Measurements from ENCODE around the gene TNXB.
A peak's percentile ranks its signal among the peaks of the same experiment; 100 is the strongest.
"Not testable (repeated sequence)": the region's sequence is repeated elsewhere in the genome, so short reads cannot be mapped to it uniquely, and the experiment has no call there.

TNXB gene

DNA sequence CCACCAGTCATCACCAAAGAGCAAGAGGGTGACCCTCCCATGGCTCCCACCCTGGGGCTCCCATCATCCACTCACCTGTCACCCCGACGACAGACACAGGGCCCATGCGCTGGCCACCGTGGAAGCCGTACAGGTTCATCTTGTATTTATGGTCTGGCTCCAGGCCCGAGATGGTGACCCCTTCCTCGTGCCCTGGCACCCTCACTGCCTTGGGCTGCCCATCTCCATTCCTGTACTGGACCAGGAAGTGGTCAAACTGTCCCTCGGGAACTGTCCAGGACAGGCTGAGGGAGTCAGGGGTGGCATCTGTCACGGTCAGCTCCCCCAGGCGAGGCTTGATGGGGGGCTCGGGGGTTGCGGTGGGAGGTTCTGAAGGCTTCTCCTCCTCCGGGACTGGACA, 40.8 kb downstream of the TNXB start:
- not testable (repeated sequence) for H3K9me3 ChIP-seq (replicated peaks in 1 of 2; ENCODE audit: control insufficient read depth in 2 of 2, insufficient read depth in 1 of 2, low read depth in 1 of 2, low read length in 2 of 2); H2BK15ac ChIP-seq (ENCODE audit: low read length); H4K91ac ChIP-seq (ENCODE audit: low read depth, low read length, poor library complexity); H3K79me1 ChIP-seq (ENCODE audit: low read depth, low read length); H3K27ac ChIP-seq (replicated peaks; ENCODE audit: low read length); DNase-seq (ENCODE audit: low spot score); H2AFZ ChIP-seq (ENCODE audit: low read length); H3K14ac ChIP-seq (ENCODE audit: low read length); H3K4ac ChIP-seq (ENCODE audit: low read length); H2BK12ac ChIP-seq (ENCODE audit: low read length); H3K9ac ChIP-seq (ENCODE audit: low read depth, low read length, poor library complexity); H2AK5ac ChIP-seq (ENCODE audit: low read depth, low read length); H3K18ac ChIP-seq (ENCODE audit: low read length); H3K4me2 ChIP-seq (ENCODE audit: insufficient read depth, low read length, poor library complexity, severe bottlenecking); H2BK120ac ChIP-seq (ENCODE audit: low read depth, low read length); H3K36me3 ChIP-seq (replicated peaks in 1 of 2; ENCODE audit: control insufficient read depth in 2 of 2, insufficient read depth in 2 of 2, low read length in 2 of 2); H3K23ac ChIP-seq (ENCODE audit: low read depth, low read length, poor library complexity); H4K8ac ChIP-seq (ENCODE audit: low read depth, low read length); H2BK5ac ChIP-seq (ENCODE audit: low read length); H3K4me3 ChIP-seq (ENCODE audit: low read length in 2 of 2)
- H3K27me3 ChIP-seq (ENCODE audit: control insufficient read depth in 3 of 3, insufficient read depth in 3 of 3, low read depth in 1 of 3, low read length in 3 of 3): peaks cover 0 to 21% (median 0%) of the 10 kb centered on the region in 3 experiments
- no CpG with 5 or more reads among the region's 13 CpGs for WGBS, 2 donors (ENCODE audit: extremely low coverage in 2 of 2, insufficient read length in 2 of 2, insufficient replicate concordance in 1 of 2)
- peaks cover 0 to 13% of the 10 kb centered on the region in 2 donors for H3K4me1 ChIP-seq (ENCODE audit: control insufficient read depth in 2 of 2, insufficient read depth in 1 of 2, low read depth in 1 of 2, low read length in 2 of 2)

DNA sequence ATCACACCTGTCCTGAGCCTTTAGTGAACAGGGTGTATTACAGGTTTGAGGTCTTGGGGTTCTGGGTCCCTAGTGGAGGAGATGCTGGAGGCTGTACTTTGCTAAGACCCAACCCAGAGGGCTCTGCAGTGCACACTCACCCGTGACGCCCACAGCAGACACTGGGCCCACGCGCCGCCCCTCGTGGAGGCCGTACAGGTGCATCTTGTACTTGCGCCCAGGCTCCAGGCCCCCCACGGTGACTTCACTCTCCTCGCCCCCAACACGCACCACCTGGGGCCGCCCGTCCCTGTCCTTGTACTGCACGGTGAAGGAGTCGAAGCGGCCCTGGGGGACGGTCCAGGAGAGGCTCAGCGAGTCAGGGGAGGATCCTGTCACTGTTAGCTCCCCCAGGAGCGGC, 41.6 kb downstream of the TNXB start:
- H3K14ac ChIP-seq (ENCODE audit: low read length); H3K18ac ChIP-seq (ENCODE audit: low read length); H3K9me3 ChIP-seq (replicated peaks in 1 of 2; ENCODE audit: control insufficient read depth in 2 of 2, insufficient read depth in 1 of 2, low read depth in 1 of 2, low read length in 2 of 2); H3K4me2 ChIP-seq (ENCODE audit: insufficient read depth, low read length, poor library complexity, severe bottlenecking); H2BK12ac ChIP-seq (ENCODE audit: low read length); H2BK5ac ChIP-seq (ENCODE audit: low read length); H2AK5ac ChIP-seq (ENCODE audit: low read depth, low read length); H3K4me3 ChIP-seq (ENCODE audit: low read length in 2 of 2); H3K79me1 ChIP-seq (ENCODE audit: low read depth, low read length); H4K8ac ChIP-seq (ENCODE audit: low read depth, low read length); H2BK15ac ChIP-seq (ENCODE audit: low read length); H3K4ac ChIP-seq (ENCODE audit: low read length); H4K91ac ChIP-seq (ENCODE audit: low read depth, low read length, poor library complexity); H2AFZ ChIP-seq (ENCODE audit: low read length); H3K23ac ChIP-seq (ENCODE audit: low read depth, low read length, poor library complexity); H3K27ac ChIP-seq (replicated peaks; ENCODE audit: low read length); H3K4me1 ChIP-seq (ENCODE audit: control insufficient read depth in 2 of 2, insufficient read depth in 1 of 2, low read depth in 1 of 2, low read length in 2 of 2); H2BK120ac ChIP-seq (ENCODE audit: low read depth, low read length); H3K9ac ChIP-seq (ENCODE audit: low read depth, low read length, poor library complexity); DNase-seq (ENCODE audit: low spot score); H3K36me3 ChIP-seq (replicated peaks in 1 of 2; ENCODE audit: control insufficient read depth in 2 of 2, insufficient read depth in 2 of 2, low read length in 2 of 2): not testable (repeated sequence)
- H3K27me3 ChIP-seq (ENCODE audit: control insufficient read depth in 3 of 3, insufficient read depth in 3 of 3, low read depth in 1 of 3, low read length in 3 of 3): peaks cover 0 to 17% (median 0%) of the 10 kb centered on the region in 3 experiments
- no CpG with 5 or more reads among the region's 19 CpGs for WGBS, 2 donors (ENCODE audit: extremely low coverage in 2 of 2, insufficient read length in 2 of 2, insufficient replicate concordance in 1 of 2)

DNA sequence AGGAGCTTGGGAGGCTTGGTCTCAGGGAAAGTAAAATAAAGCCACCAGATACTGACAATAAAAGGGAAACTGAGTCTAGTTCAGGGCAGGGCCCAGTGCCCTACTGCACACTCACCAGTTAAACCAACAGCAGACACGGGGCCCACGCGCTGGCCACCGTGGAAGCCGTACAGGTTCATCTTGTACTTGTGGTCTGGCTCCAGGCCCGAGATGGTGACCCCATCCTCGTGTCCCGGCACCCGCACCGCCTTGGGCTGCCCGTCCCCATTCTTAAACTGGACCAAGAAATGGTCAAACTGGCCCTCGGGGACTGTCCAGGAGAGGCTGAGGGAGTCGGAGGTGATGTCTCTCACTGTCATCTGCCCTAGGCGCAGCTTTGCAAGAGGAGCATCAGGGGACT, 44.4 kb downstream of the TNXB start:
- Histone ChIP-seq H3K27ac (replicated peaks; ENCODE audit: low read length) (no peak overlapping the region), H3K9me3 (replicated peaks in 1 of 2; ENCODE audit: control insufficient read depth in 2 of 2, insufficient read depth in 1 of 2, low read depth in 1 of 2, low read length in 2 of 2) (no peaks in the 10 kb centered on the region), H3K4me2 (ENCODE audit: insufficient read depth, low read length, poor library complexity, severe bottlenecking) (no peak overlapping the region), H3K27me3 (ENCODE audit: control insufficient read depth in 3 of 3, insufficient read depth in 3 of 3, low read depth in 1 of 3, low read length in 3 of 3) (peaks cover 0 to 7% (median 0%) of the 10 kb centered on the region in 3 experiments), H3K18ac (ENCODE audit: low read length) (no peak overlapping the region), H3K14ac (ENCODE audit: low read length) (peak overlapping the region; percentile 63), H3K23ac (ENCODE audit: low read depth, low read length, poor library complexity) (no peak overlapping the region), H2BK5ac (ENCODE audit: low read length) (peak overlapping the region; percentile 55), H4K8ac (ENCODE audit: low read depth, low read length) (no peak overlapping the region), H3K79me1 (ENCODE audit: low read depth, low read length) (peaks cover 2% of the 10 kb centered on the region), H3K4me3 (ENCODE audit: low read length in 2 of 2) (no peak overlapping the region), H2BK120ac (ENCODE audit: low read depth, low read length) (no peak overlapping the region), H3K36me3 (replicated peaks in 1 of 2; ENCODE audit: control insufficient read depth in 2 of 2, insufficient read depth in 2 of 2, low read length in 2 of 2) (no peaks in the 10 kb centered on the region), H3K9ac (ENCODE audit: low read depth, low read length, poor library complexity) (peak overlapping the region; percentile 30), H2BK12ac (ENCODE audit: low read length) (peak overlapping the region; percentile 49), H3K4me1 (ENCODE audit: control insufficient read depth in 2 of 2, insufficient read depth in 1 of 2, low read depth in 1 of 2, low read length in 2 of 2) (no peaks in the 10 kb centered on the region), H4K91ac (ENCODE audit: low read depth, low read length, poor library complexity) (no peak overlapping the region), H2AFZ (ENCODE audit: low read length) (no peak overlapping the region), H2BK15ac (ENCODE audit: low read length) (no peak overlapping the region), H3K4ac (ENCODE audit: low read length) (no peak overlapping the region), H2AK5ac (ENCODE audit: low read depth, low read length) (no peak overlapping the region)
- no CpG with 5 or more reads among the region's 14 CpGs for WGBS, 2 donors (ENCODE audit: extremely low coverage in 2 of 2, insufficient read length in 2 of 2, insufficient replicate concordance in 1 of 2)
- DNase-seq (ENCODE audit: low spot score): no peak

DNA sequence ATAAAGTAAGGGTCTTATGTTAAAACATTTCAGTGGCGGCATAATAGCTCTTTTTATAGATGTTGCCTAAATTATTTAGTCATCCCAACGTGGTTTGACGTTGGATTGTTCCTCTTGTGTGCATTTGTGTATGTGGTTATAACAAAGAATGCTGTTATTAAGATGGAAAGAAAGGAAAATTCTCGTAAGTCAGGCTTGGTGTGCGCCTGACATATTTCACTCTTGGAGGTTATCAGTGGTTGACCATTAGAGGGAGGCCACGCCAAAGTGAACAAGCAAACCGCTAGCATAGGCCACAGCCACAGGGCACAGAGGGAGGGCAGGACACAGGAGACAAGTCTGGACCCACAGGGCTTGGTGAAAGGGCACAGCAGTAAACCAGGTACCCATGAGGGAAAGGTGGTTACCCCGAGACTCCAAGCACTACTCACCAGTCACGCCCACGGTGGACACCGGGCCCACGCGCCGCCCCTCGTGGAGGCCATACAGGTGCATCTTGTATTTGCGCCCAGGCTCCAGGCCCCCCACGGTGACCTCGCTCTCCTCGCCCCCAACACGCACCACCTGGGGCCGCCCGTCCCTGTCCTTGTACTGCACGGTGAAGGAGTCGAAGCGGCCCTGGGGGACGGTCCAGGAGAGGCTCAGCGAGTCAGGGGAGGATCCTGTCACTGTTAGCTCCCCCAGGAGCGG, 48.0 kb downstream of the TNXB start:
- H3K23ac ChIP-seq (ENCODE audit: low read depth, low read length, poor library complexity): no peak overlapping the region
- no peak overlapping the region for H4K91ac ChIP-seq (ENCODE audit: low read depth, low read length, poor library complexity)
- H3K14ac ChIP-seq (ENCODE audit: low read length): no peak overlapping the region
- no peak overlapping the region for H3K4ac ChIP-seq (ENCODE audit: low read length)
- no peak overlapping the region for H2AFZ ChIP-seq (ENCODE audit: low read length)
- peak overlapping the region; percentile 44 for H3K9ac ChIP-seq (ENCODE audit: low read depth, low read length, poor library complexity)
- no peaks in the 10 kb centered on the region for H3K79me1 ChIP-seq (ENCODE audit: low read depth, low read length)
- no peaks in the 10 kb centered on the region for H3K4me1 ChIP-seq (ENCODE audit: control insufficient read depth in 2 of 2, insufficient read depth in 1 of 2, low read depth in 1 of 2, low read length in 2 of 2)
- no peak overlapping the region for H2BK120ac ChIP-seq (ENCODE audit: low read depth, low read length)
- H3K4me2 ChIP-seq (ENCODE audit: insufficient read depth, low read length, poor library complexity, severe bottlenecking): no peak overlapping the region
- no peak overlapping the region for H2BK12ac ChIP-seq (ENCODE audit: low read length)
- H2BK15ac ChIP-seq (ENCODE audit: low read length): no peak overlapping the region
- H3K27me3 ChIP-seq (ENCODE audit: control insufficient read depth in 3 of 3, insufficient read depth in 3 of 3, low read depth in 1 of 3, low read length in 3 of 3): peaks cover 0 to 11% (median 0%) of the 10 kb centered on the region in 3 experiments
- WGBS, 2 donors (ENCODE audit: extremely low coverage in 2 of 2, insufficient read length in 2 of 2, insufficient replicate concordance in 1 of 2): no CpG with 5 or more reads among the region's 28 CpGs
- H2BK5ac ChIP-seq (ENCODE audit: low read length): peak overlapping the region; percentile 22
- H3K18ac ChIP-seq (ENCODE audit: low read length): no peak overlapping the region
- DNase-seq (ENCODE audit: low spot score): no peak
- H3K4me3 ChIP-seq (ENCODE audit: low read length in 2 of 2): no peak overlapping the region
- no peaks in the 10 kb centered on the region for H3K36me3 ChIP-seq (replicated peaks in 1 of 2; ENCODE audit: control insufficient read depth in 2 of 2, insufficient read depth in 2 of 2, low read length in 2 of 2)
- H3K9me3 ChIP-seq (replicated peaks in 1 of 2; ENCODE audit: control insufficient read depth in 2 of 2, insufficient read depth in 1 of 2, low read depth in 1 of 2, low read length in 2 of 2): no peaks in the 10 kb centered on the region
- H3K27ac ChIP-seq (replicated peaks; ENCODE audit: low read length): no peak overlapping the region
- H2AK5ac ChIP-seq (ENCODE audit: low read depth, low read length): no peak overlapping the region
- no peak overlapping the region for H4K8ac ChIP-seq (ENCODE audit: low read depth, low read length)

Measured in neuronal stem cell (in vitro differentiated cells).